ENCODE results near the gene NOTCH2.

Gene NOTCH2

DNA sequence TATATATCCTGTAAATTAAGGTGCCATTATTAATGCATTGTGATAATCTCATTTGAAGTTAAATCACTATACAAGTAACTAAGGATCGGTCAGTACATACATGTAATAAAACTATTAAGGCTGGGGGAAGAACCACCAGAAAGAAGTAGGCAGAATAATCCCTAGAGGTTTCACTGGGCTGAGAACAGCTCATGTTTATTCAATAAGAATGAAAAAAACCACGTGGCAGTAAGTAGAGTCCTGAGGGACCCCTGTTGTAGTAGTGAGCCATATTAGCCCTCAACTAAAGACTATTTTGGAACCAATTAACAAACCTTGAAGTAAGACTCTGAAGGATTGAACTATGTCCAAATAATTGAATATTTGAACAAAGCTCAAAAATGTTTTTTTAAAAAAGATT, 126.2 kb downstream of the NOTCH2 start:
- DNase-seq (ENCODE audit: low spot score): no peak

DNA sequence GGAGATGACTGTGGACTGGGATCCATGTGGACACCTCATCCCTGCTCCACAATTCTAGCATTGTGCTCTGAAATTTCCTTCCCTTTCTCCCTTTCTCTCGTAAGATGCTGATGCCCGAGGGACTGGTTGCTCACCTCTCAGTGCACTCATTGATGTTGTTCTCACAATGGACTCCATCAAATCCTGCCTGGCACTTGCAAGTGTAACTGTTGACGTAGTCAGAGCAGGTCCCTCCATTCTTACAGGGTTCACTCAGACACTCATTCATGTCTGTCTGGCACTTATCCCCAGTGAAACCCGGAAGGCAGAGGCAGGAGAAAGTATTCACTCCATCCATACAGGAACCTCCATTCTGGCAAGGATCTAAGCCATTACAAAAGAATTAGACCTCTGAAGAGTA, 128.1 kb downstream of the NOTCH2 start:
- DNase-seq (ENCODE audit: low spot score): no peak

DNA sequence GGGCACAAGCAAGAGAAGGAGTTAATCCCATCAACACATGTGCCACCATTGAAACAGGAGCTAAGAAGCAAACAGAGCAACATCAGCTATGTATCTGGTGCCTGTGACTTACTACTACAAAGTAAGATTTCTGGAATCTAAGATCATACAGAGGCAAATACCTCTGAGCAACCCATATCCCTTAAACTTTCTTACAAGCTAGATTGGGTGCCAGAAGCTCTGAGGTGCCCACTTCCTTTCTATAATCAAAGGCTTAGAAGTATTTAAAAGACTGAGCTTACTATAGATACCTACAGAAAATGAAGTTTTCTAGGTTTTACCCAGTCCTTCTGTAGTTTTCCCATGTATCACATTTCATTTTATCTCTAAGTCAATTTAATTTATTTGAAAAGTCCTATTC, 128.8 kb downstream of the NOTCH2 start:
- DNase-seq (ENCODE audit: low spot score): no peak

DNA sequence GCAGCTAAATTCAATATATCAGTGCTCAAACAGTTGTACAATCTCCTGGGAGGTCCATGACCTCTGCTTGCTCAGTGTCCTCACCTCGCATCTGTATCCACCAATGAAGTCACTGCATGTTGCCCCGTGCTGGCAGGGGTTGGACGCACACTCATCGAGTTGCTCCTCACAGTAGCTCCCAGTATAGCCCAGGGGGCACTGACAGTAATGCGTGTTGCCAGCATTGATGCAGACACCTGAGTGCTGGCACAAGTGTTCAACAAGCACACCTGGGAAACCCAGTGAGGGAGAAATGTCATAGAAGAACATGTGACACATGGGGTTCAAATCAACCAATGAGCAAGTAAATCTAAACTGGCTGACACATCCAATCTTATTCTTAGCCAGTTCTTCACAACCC, 132.3 kb downstream of the NOTCH2 start:
- DNase-seq (ENCODE audit: low spot score): no peak

DNA sequence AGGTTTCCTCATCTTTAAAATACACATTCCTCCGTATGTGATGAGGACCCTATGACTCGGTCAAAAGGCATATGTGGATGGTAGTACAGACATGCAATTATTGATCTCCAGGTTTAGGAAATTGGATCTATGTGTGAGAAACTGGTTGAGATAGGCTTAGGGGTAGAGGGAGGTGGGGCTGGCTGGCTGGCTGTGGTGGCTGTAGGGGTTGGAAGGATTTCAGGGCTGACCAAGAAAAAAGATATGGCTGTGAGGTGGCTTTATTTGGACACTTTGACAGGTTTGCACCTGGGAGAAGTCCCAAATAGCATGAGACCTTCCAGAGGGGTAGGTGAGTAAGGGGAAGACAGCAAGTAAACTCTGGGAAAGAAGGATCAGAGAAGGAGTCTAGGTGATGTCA, 133.5 kb downstream of the NOTCH2 start:
- DNase-seq (ENCODE audit: low spot score): no peak

DNA sequence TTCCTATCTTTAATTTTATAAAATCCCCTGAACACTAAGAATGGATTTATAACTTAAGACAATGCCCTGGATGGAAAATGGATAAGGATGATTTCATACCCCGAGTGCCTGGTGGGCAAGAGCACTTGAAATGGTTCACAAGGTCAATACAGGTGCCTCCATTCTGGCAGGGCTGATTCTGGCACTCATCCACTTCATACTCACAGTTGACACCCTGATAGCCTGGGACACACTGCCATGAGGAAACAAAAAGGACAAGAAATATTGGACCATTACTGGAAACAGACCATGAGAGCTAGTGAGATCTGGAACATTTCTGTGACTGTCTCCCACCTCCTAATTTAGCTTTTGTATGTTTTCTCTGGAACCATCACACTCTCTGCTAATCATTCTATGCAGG, 134.1 kb downstream of the NOTCH2 start:
- DNase-seq (ENCODE audit: low spot score): no peak

DNA sequence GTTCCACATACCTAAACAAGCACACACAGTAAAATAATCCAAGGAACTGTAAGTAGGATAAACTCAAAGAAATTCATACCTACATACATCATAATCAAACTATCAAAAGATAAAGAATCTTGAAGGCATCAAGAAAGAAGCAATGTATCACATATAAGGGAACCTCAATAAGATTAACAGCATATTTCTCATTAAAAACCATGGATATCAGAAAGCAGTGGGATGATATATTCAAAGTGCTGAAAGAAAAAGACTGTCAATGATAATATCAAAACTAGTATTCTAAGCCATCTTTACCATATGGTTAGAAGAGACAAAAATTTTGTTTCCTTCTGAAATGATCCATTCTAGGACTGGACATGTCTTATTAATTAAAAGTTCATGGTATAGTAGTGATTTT, 136.1 kb downstream of the NOTCH2 start:
- DNase-seq (ENCODE audit: low spot score): no peak

DNA sequence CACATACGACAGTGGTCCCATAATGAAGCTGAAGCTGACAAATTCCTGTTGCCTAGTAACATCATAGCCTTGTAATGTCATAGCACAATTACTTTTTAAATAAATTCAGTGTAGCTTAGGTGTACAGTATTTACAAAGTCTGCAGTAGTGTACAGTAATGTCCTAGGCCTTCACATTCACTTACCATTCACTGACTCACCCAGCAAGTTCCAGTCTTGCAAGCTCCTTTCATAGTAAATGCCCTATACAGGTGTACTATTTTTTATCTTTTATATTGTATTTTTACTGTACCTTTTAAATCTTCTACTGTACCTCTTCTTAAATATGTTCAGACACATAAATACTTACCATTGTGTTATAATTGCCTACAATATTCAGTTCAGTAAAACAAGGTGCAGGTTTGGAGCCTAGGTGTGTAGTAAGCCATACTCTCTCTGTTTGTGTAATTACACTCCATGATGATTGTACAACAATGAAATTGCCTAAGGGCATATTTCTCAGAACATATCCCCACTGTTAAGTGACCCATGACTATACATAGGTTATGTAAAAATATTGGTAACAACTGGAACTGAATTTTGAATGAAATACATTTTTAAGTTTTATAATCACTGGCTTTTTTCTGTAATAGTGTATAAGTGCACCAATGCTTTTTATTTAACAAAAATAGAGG, 139.7 kb downstream of the NOTCH2 start:
- DNase-seq (ENCODE audit: low spot score): peak; percentile 9

DNA sequence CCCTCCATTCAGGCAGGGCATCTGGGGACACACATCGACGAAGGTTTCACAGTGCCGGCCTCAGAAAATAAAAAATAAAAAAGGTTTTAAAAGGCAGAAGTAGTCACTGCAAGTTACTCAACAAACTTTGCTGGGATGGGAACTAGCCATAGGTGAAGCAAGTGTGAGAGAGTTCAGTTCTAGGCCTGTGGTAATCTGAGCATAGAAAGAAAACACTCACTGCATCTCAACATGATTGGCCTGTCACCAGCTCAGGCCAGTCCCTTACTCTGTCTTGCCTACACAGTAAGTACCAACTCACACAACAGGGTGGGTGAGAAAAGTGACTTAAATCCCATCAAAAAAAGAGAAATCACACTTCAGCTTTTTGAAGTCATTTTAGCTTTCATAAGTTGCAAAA, 142.9 kb downstream of the NOTCH2 start:
- no peak for DNase-seq (ENCODE audit: low spot score)

DNA sequence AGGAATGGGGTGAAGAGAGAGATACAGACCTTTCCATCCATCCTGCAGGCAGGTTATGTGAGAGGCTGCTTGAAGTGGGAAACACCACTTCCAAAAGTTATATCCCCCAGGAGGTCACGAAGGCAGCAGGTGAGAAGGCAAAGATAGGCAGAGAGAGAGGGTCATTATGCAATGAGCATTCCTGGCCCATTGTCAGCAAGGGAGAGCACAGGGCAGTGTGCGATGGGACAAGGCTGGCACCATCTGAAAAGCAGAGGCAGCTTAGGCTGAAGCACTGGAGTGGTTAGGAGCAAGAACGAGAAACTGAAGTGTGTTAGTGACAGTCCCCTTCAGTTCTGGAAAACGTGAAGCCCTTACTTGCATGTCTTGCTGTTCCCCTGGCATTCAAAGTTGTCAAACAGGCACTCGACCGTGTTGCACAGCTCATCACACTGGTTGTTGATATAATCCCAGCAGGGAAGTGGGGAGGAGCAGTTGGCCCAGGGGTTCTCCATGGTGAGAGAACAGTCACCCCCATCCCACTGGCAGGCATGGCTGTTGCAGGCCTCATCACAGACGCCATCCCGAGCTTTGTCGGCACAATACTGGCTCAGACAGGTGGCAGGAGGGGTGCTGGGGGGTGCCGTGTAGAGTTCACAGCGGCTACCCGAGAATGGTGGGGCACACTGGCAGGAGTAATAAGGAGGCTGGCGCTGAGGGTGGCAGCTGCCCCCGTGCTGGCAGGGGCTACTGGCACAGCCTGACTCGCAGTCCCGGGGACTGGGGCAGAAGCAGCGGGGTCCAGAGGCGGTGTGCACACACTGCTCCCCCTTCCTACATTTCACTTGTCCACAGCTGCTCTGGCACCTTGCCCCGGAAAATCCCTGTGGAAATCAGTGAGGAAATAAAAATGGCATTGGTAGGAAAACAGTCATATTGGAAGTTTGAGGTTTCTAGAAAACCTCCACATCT, 144.2 kb downstream of the NOTCH2 start:
- DNase-seq (ENCODE audit: low spot score): no peak

DNA sequence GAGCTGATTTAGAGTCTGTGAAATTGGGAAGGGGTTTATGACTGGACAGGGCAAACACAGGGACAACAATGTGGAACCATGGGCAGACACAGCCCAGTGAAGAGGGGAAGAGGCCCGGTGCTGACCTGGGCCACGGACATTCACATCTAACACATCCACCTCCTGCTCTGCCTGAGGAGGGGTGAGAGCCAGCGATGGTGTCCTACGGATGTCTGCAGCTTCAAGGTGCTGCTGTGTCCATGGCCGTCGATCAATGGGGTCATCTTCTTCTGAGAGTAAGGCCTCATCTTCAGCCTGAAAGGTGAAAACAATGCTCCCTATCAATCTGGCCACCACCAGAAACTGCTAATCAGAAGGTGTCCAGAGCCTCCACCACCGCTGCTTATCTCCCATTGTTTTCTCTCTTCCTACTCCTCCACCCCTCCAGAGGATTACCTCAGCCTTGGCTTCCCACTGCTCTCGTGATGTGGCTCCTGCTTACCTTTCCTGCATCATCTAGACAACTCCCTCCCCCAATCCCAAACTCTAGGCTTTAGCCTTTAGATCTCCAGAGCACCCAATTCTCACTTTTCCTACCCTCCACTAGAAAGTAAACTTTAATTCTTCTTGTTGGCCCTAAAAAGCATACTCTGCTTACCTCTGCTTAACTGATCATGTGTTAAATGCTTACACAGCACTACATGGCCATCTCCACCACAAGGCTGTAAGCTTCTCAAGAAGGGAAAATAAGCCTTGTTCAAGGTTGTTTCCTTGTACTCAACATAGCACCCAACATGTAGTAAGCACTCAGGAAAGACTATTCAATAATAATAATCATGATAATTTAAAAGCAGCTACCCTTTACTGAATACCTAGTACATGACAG, 149.1 kb downstream of the NOTCH2 start:
- no peak for DNase-seq (ENCODE audit: low spot score)

DNA sequence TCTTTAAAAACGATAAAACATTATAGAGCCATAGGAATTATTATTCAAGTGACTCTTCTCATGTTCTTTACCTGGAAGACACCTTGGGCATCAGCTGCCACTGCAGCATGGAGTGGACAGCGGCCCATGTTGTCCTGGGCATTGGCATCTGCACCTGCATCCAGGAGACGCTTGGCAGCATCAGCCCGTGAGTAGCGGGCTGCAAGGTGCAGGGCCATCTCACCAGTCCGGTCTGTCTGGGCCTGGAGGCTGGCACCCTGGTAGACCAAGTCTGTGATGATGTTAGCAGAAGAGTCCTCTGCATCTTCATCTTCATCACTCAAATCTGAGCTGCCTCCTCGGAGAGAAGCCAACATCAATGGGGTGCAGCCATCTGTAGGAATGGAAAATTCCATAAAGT, 150.2 kb downstream of the NOTCH2 start:
- DNase-seq (ENCODE audit: low spot score): no peak

DNA sequence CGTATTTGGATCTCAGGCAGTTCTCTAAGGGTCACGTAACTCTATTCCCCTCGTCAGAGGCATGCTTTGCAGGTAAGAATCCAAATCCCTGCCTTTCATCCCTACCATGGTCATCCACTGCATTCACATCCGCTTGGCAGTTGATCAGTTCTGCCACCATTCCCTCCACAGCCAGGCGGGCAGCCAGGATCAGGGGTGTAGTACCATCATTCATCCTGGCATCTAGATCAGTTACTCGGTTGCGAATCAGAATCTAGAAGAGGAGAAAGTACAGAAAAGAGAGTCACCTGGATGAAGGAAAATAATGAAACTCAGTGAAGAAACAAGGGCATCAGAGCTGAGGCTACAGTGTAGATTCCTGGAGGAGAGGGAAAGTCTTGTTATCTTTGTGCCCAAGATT, 151.2 kb downstream of the NOTCH2 start:
- no peak for DNase-seq (ENCODE audit: low spot score)

DNA sequence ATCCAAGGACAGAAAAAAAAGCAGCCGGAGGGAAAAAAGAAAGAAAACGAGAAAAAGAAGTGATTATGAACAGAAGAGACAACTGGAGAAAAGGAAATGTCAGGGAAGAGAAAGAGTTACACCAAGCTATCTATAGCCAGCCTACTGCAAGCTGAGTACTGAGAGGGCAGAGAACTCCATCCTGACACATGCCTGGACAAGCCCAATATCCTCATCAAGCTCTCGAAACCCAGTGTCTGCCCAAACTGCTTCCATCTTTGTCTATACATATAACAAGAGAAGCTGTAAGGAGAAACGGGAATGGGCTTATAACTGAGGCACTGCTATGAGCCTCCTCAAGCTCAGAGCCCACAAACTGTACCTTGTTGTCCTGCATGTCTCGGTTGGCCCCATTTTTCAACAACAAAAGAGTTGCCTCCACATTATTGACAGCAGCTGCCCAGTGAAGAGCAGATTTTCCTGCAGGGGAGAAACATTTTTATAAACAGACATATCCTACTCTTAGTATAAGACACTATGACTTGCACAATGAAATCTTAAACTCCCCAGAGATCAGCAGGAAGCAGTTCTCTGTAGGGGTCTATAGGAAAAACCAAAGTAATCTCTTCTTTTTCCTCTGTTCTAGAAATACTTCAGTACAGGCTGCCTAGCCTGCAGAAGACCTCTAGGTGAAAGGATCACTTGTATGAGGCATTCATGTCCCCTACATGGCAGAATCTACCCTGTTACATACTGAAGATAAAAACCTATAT, 152.0 kb downstream of the NOTCH2 start:
- no peak for DNase-seq (ENCODE audit: low spot score)

DNA sequence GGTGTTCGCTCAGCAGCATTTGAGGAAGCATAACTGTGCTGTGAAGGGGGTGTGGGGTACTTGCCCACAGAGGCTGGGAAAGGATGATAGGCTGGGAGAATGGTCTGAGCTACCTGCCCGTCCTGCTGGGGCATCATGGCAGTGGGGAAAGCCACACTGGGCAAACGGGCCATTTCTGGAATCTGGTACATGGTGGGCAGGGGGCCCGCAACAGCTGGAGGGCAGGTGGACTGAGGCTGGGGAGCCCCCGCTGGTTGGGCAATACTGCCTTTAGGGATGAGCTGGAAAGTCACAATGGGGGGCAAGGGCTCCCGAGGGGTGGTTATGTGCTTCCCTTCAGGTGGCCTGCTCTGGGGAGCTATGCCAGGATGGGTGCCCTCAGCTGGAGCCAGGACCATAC, 153.9 kb downstream of the NOTCH2 start:
- DNase-seq (ENCODE audit: low spot score): no peak

DNA sequence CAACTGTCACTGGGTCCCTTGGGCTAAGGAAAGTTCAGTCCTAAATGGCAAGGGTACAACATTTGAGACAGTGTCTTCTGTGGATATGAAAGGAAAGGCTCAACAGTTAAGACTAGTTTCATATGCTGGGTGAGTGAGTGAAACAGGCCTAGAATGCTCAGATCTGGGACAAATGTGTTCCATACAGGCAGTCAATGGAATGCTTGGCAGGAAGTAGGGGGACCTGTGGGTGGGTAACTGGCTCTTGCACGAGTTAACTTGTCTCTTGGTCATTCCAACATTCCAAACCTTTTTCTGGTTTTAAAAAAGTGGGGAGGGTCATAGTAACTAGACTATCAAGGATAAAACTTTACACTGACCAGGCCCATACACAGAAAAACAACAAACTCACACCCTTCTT, 155.4 kb downstream of the NOTCH2 start:
- no peak for DNase-seq (ENCODE audit: low spot score)

DNA sequence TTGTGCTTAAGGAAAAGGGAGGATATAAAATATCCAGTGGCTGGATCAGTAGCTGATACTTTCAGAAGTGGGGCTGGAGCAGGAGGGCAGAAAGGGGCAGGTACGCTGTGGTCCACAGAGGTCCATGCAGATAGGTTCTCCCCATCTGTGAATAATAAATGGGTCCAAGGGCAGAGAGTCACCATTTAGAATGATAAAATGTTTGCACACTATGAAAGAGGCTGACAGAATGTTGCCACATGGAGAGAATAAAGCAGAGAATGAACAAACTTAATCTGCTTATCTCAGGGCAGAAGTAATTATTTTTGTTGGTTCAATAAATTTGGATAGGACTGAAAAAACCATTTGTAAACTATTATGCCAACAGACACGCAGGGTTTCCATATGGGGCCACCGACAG, 156.5 kb downstream of the NOTCH2 start:
- no peak for DNase-seq (ENCODE audit: low spot score)

DNA sequence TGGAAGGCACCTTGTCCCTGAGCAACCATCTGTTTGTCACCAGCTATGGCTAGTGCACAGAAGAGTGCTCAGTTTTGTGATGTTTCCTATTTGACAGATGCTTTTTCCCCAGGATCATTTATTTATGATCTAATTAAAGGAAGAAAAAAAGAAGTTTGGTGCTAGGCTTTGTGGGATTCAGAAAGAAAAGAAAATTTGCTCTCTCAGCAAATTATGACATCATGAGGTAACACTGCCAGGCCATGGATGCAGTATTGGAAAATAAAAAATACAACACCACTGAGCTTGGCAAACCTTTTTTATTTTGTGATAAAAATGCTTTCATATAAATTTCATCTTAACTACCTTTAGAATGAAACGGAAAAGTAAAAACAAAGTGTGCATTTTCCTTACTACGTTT, 157.7 kb downstream of the NOTCH2 start:
- no peak for DNase-seq (ENCODE audit: low spot score)

DNA sequence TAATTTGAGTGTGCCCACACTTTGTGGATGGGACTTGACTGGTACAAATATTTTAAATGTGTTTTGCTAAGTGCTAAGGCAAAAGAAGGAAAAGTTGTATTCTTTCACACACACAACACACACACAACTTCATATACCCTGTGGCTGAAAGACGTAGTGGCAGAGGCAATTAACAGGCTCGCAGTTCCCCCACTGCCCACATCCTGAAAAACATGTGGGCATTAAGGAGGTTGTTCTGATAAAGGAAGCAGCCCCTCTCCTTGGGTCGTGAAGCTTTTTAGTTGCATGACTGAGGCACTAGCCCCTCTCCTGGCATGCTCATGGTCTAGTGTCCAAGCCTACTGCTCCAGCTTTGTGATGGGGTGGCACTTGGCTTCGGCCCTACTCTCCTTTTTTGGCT, 158.8 kb downstream of the NOTCH2 start:
- DNase-seq (ENCODE audit: low spot score): no peak

DNA sequence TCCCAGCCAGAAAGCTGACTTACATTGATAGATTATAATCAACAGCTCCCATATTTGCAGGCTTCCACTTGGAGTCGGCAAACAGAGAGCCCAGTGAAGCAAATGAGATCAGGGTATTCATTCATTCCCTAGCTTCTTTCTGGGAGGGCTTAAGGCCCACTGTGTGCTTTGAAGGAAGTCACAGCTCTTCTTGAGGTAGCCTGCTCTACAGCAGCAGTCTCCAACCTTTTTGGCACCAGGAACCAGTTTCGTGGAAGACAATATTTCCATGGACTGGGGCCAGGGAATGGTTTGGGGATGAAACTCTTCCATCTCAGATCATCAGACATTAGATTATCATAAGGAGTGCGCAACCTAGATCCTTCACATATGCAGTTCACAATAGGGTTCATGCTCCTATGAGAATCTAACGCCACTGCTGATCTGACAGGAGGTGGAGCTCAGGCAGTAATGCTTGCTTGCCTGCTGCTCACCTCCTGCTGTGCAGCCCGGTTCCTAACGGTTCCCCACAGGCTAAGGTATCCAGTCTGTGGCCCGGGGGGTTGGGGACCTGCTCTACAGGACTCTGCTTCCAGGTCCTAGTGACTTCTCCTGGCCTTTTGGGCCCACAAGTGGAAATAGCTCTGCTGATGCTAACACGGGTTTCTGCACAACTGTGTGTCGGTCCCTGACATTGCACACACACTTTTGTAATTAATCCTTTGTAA, 159.4 kb downstream of the NOTCH2 start:
- DNase-seq (ENCODE audit: low spot score): no peak

DNA sequence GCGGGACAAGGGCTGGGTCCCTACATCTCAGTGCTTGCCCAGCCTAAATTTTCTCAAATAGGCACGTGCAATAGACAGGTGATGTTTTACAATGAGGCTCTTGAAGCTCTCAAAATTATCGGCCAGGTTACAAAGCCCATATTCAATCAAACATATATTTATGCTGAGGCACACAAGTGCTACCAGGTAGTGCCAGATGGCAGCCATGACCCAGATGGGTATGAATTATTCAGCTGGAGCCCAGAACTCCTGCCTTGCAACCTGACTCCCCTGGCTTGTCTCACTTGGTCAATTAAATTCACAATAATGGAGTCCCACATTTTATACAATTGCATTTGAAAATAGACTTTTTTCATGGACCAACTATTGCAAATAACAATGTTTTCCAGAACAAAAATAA, 160.8 kb downstream of the NOTCH2 start:
- no peak for DNase-seq (ENCODE audit: low spot score)

All from kidney tubule cell (primary cell).